ENCODE results near the gene SKP1. TPM values are rescaled to one million over a fixed set of nuclear protein-coding genes. Genes with fewer than 3 reads are reported as not detected.
A peak's percentile ranks its signal among the peaks of the same experiment; 100 is the strongest.

The SKP1 gene
- total and polyA plus RNA-seq, 10 of the 15 experiments (the other 5 are each of a cell fraction or from before 2014, with no cell fraction given): 100 to 1,686 (median 519) TPM

GRCh38 chr5:134101686-134102439 is 74.9 kb downstream of the SKP1 start (continued):
- TF ChIP-seq ZNF592 (IDR thresholded peaks at IDR 0.05) (peak; percentile 50; the same call in 1 of the 2 replicates), CTCF (IDR thresholded peaks at IDR 0.05 in 2 of 3, conservative IDR thresholded peaks at IDR 0.05 in 1 of 3; ENCODE audit: control insufficient read depth in 2 of 3, extremely low read depth in 1 of 3, insufficient read depth in 1 of 3, low read depth in 3 of 3, low read length in 3 of 3) (peak; percentile 79 to 92 (median 80)), BCLAF1 (IDR thresholded peaks at IDR 0.05) (no peak), REST (IDR thresholded peaks at IDR 0.05; ENCODE audit: low read depth, low read length) (no peak), RELA (IDR thresholded peaks at IDR 0.05; ENCODE audit: borderline replicate concordance, partially characterized antibody) (no peak), BMI1 (IDR thresholded peaks at IDR 0.05; ENCODE audit: borderline replicate concordance) (no peak), MTA2 (IDR thresholded peaks at IDR 0.05; ENCODE audit: low read depth) (no peak; the same call in 1 of the 2 replicates), BACH1 (IDR thresholded peaks at IDR 0.05; ENCODE audit: borderline replicate concordance) (peak; percentile 18; the same call in 1 of the 2 replicates), ZNF207 (IDR thresholded peaks at IDR 0.05; ENCODE audit: borderline replicate concordance) (no peak), EP300 (IDR thresholded peaks at IDR 0.05; ENCODE audit: borderline replicate concordance in 1 of 2, control insufficient read depth in 1 of 2, low read depth in 2 of 2, low read length in 2 of 2) (no peak), FOXK2 (IDR thresholded peaks at IDR 0.05) (no peak), SIN3A (IDR thresholded peaks at IDR 0.05; ENCODE audit: low read depth, low read length) (peak; percentile 38; the same call in 1 of the 2 replicates), NR2C1 (IDR thresholded peaks at IDR 0.05) (no peak), ELK1 (IDR thresholded peaks at IDR 0.05; ENCODE audit: low read depth, low read length) (no peak)

All from GM12878 (cell line).